Calu3 (cell line): ENCODE measurements around the gene PTPN13. TPM values are rescaled to one million over a fixed set of nuclear protein-coding genes. Genes with fewer than 3 reads are reported as not detected.

Experiments
- BruUV-seq: library from RNA; stranded (reverse); fragments of 400-500 nt; replicated peaks from 2 replicates; lab custom pipeline; 2021; lab: Mats Ljungman, UMichigan
- CTCF ChIA-PET: fragments of 300-600 bp; sonication (Branson Sonifier 250); formaldehyde crosslinking; loops from one replicate; lab custom pipeline; 2022; ENCODE audit warnings: antibody characterized with exemption; lab: Charles Lee
- DNase-seq: peaks from one replicate; pipeline ENCODE4 v3.0.0; 2022
- H3K27ac Mint-ChIP-seq: one replicate; pipeline ENCODE4 v1.8.0; 2022; ENCODE audit warnings: mixed read lengths; ENCODE audit not compliant: unreplicated experiment
- H3K27me3 Mint-ChIP-seq: one replicate; pipeline ENCODE4 v1.8.0; 2022; ENCODE audit warnings: mixed read lengths; ENCODE audit not compliant: unreplicated experiment
- H3K36me3 Mint-ChIP-seq: one replicate; pipeline ENCODE4 v1.8.0; 2022; ENCODE audit warnings: mild to moderate bottlenecking, moderate library complexity, mixed read lengths; ENCODE audit not compliant: insufficient read depth, unreplicated experiment
- H3K4me1 Mint-ChIP-seq: one replicate; pipeline ENCODE4 v1.8.0; 2022; ENCODE audit warnings: mild to moderate bottlenecking, low read depth, mixed read lengths; ENCODE audit not compliant: unreplicated experiment
- H3K4me3 Mint-ChIP-seq: one replicate; pipeline ENCODE4 v1.8.0; 2022; ENCODE audit warnings: mild to moderate bottlenecking, low read depth, moderate library complexity, mixed read lengths; ENCODE audit not compliant: unreplicated experiment
- H3K9me3 Mint-ChIP-seq: one replicate; pipeline ENCODE4 v1.8.0; 2022; ENCODE audit warnings: low read depth, mixed read lengths; ENCODE audit not compliant: unreplicated experiment
- CTCF ChIP-seq: fragments of 200-600 bp; IDR thresholded peaks from one replicate; pipeline ENCODE4 v1.8.0; 2022; ENCODE audit warnings: antibody characterized with exemption; ENCODE audit not compliant: unreplicated experiment
- intact Hi-C: fragments of 100-400 bp; cut with micrococcal nuclease; formaldehyde crosslinking; loops from one replicate; pipeline ENCODE4 v1.10.0; 2022; ENCODE audit not compliant: unreplicated experiment
- total RNA-seq: library from RNA; stranded (reverse); gene quantifications from 2 replicates; pipeline ENCODE4 v1.2.3, GENCODE V29; 2022

Gene PTPN13
- total RNA-seq, 1 experiment from 2014 or later = 23.3 TPM

- DNase-seq = no peak
- no peak for TF ChIP-seq CTCF
- intact Hi-C loops = no loop called here
- H3K27me3 Mint-ChIP-seq = no peaks in the 10 kb centered on the region
- H3K4me1 Mint-ChIP-seq = peaks cover 9% of the 10 kb centered on the region
- no TSS peak for BruUV-seq
- H3K4me3 Mint-ChIP-seq = no peak overlapping the region
- no peak overlapping the region for H3K27ac Mint-ChIP-seq
- CTCF ChIA-PET = interaction anchor here (1.2 kb wide), 1 partner anchor 12 kb away, joined by 4 read pairs; no protein-coding TSS in a partner anchor
- no peaks in the 10 kb centered on the region for H3K9me3 Mint-ChIP-seq
- no peaks in the 10 kb centered on the region for H3K36me3 Mint-ChIP-seq
These were observed 224.7 kb downstream of the PTPN13 start for GRCh38 chr4:86818841-86819240.

- intact Hi-C loops = no loop called here
- CTCF ChIA-PET = interaction anchor here (1.2 kb wide), 1 partner anchor 12 kb away, joined by 4 read pairs; no protein-coding TSS in a partner anchor
- no peak overlapping the region for H3K27ac Mint-ChIP-seq
These were observed 225.4 kb downstream of the PTPN13 start for GRCh38 chr4:86819561-86819960.

GRCh38 chr4:86821151-86821550, 227.0 kb downstream of the PTPN13 start:
- Mint-ChIP-seq H3K4me1 (peaks cover 17% of the 10 kb centered on the region), H3K4me3 (no peak overlapping the region), H3K27ac (no peak overlapping the region), H3K36me3 (no peaks in the 10 kb centered on the region), H3K9me3 (no peaks in the 10 kb centered on the region), H3K27me3 (no peaks in the 10 kb centered on the region)
- BruUV-seq = no TSS peak
- TF ChIP-seq CTCF = no peak
- DNase-seq = no peak
- CTCF ChIA-PET = no interaction called here
- intact Hi-C loops = no loop called here

More at GRCh38 chr4:86819561-86819960, 225.4 kb downstream of the PTPN13 start:
- Mint-ChIP-seq H3K9me3 (no peaks in the 10 kb centered on the region), H3K4me3 (no peak overlapping the region), H3K36me3 (no peaks in the 10 kb centered on the region), H3K27me3 (no peaks in the 10 kb centered on the region), H3K4me1 (peaks cover 9% of the 10 kb centered on the region)
- no peak for TF ChIP-seq CTCF
- BruUV-seq = no TSS peak
- DNase-seq = no peak

- no TSS peak for BruUV-seq
- Mint-ChIP-seq H3K4me1 (peaks cover 27% of the 10 kb centered on the region), H3K27ac (no peak overlapping the region), H3K9me3 (no peaks in the 10 kb centered on the region), H3K4me3 (no peak overlapping the region), H3K27me3 (no peaks in the 10 kb centered on the region), H3K36me3 (no peaks in the 10 kb centered on the region)
- intact Hi-C loops = no loop called here
- DNase-seq = no peak
- CTCF ChIA-PET = no interaction called here
- no peak for TF ChIP-seq CTCF
These were observed 228.0 kb downstream of the PTPN13 start for GRCh38 chr4:86822136-86822535.
